ENCODE results near the gene KRT82. TPM values are rescaled to one million over a fixed set of nuclear protein-coding genes. Genes with fewer than 3 reads are reported as not detected.
A peak's percentile ranks its signal among the peaks of the same experiment; 100 is the strongest.
"Not testable (repeated sequence)": the region's sequence is repeated elsewhere in the genome, so short reads cannot be mapped to it uniquely, and the experiment has no call there.

The KRT82 gene
- total RNA-seq, 1 experiment from 2014 or later = not detected

DNA sequence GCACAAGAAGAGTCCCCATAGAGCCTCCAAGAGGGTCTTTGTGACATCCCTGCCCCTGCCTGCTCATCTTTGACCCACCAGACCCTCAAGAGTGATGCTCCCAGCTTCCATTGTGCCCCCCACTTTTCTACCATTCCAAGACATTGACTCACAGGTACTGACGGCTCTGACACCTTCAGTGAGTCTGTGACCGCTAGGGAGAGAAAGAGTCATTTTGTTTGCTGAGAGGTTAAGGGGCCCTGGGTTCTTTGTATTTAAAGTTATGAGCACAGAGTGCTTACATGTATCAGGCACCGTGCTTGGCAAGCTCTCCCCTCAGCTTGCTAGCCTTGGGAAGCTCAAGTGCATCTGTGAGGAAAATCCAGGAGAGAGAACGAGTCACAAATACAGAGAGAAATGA is 7.1 kb upstream of the KRT82 start:
- no peak for DNase-seq (ENCODE audit: low spot score)

GRCh38 chr12:52411815-52412214 is 5.7 kb upstream of the KRT82 start:
- DNase-seq (ENCODE audit: low spot score) = no peak

- DNase-seq (ENCODE audit: low spot score) = not testable (repeated sequence)
These were observed 4.6 kb upstream of the KRT82 start for GRCh38 chr12:52410589-52411248.

DNA sequence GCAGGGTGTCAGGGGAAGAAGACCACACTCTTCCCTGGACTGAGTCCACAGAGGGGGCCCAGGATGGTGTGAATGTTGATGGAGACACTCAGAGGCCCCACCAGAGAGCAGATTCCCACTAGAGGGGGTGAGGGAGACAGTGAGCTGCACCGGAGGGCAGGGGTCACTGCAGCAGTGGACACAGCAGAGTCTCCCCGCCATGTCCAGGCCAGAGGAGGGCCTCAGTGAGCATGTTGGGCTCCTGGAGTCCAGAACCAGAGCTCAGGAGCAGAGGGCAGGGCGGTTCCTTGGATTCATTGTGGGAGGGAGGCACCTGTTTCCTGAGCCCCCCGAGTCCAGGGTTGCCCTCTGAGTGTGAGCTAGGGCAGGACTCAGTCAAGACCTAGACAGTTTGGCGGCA is 1.8 kb upstream of the KRT82 start:
- no peak for DNase-seq (ENCODE audit: low spot score)

- no peak for DNase-seq (ENCODE audit: low spot score)
These were observed 1.2 kb downstream of the KRT82 start for GRCh38 chr12:52404951-52405350.

- DNase-seq (ENCODE audit: low spot score) = no peak
These were observed 2.6 kb downstream of the KRT82 start for GRCh38 chr12:52403561-52403960.

DNA sequence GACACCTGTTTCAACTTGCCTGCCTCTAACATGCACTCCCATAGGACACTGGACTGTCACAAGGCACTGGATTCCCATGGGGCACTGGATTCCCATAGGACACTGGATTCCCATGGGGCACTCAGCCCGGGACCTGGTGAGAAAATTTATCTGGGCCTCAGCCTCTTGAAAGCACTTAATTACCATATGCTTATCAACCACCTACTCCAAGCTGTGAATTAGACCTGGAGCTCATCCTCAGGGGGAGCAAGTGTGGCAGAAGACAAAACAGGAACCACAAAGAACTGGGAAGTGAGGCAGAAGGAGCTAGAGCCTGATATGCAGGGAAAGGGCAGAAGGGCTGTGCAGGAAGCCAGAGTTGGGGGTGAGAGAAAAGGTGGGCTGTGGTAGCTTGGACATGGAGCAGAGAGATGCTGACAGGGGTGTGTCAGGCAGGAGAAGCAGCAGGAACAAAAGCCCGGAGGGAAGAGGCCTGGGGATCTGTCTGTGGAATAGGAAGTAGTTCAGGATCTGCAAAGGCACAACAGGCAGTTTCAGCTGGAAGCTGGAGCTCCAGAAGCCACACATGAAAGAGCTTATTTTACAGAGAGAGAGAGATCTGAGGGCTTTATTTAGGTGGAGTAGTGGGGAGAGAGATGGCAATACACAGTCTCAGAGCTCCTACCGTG is 3.1 kb downstream of the KRT82 start:
- DNase-seq (ENCODE audit: low spot score) = no peak

DNA sequence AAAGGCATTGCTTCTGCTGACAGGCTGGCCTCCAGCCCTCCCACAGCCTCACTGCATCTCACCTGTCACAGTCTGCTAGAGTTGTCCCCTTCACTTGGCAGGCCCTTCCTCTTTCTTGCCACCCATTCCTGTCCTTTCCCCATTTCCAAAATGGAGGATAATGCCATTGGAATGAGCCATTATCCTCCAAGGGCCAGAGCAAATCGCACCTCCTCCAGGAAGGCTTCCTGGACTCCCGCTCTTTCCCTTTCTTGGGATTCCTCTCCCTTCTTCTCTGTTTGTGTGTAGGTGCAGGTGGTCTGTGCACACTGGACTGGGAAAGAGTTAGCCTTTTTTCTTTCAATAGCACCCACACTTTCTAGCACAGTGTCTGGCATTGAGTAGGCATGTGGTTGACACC is 3.8 kb downstream of the KRT82 start:
- no peak for DNase-seq (ENCODE audit: low spot score)

DNA sequence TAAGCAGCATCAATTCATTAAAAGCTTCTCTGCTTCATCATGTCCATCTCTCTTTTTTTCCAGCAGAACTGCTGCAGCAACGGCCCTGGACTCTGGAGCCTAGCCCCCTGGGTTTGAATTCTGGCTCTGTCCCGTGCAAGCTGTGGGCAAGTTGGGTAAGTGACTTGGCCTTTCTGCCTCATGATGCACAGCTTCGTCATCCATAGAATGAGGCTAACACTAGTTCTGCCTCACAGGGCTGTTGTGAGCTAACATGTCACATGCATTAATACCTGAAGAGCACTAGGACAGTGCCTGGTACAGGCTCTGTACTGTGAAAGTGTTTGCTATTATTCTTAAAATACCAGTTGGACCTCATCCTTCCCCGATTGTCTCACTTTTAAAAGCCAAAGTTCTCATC is 4.2 kb downstream of the KRT82 start:
- DNase-seq (ENCODE audit: low spot score) = no peak

DNA sequence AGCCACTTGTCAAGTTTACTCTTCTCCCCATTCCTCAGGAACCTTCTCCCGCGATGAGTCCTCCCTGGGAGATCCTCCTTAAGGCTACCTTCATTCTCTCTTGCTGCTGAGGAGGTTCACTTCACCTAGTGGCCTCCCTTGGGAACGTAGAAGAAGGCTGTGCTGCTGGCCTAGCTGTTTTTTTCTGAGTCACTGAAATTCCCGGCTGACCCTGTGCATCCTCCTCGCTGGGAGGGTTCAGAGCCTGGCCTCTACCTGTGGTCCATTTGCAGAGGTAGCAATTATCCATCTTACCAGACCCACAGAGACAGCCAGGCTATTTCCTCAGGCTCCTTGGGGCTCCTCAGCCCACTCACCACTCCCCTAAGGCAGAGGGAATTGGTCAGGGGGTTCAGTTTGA is 4.6 kb downstream of the KRT82 start:
- DNase-seq (ENCODE audit: low spot score) = no peak

DNA sequence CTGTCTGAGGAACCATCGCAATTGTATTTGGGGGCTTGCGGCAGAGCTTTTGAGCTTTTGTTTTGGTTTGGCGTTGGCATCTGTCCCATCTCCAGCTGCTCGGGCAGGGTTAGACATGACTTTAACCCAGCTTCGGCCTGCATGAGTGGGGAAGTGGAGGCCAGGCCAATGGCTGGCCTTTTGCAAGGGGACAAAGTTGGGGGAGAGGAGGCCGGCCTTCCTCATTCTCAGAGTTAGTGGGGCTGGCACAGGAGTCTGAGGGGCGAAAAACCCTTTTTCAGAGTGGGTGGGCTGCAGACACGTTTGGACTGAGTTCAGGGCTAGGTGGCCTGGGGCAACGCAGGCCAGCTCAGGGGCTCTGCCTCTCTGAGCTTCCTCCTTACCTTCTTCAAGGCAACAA is 5.2 kb downstream of the KRT82 start:
- DNase-seq (ENCODE audit: low spot score) = no peak

- DNase-seq (ENCODE audit: low spot score) = no peak
These were observed 6.4 kb downstream of the KRT82 start for GRCh38 chr12:52399756-52400155.

DNA sequence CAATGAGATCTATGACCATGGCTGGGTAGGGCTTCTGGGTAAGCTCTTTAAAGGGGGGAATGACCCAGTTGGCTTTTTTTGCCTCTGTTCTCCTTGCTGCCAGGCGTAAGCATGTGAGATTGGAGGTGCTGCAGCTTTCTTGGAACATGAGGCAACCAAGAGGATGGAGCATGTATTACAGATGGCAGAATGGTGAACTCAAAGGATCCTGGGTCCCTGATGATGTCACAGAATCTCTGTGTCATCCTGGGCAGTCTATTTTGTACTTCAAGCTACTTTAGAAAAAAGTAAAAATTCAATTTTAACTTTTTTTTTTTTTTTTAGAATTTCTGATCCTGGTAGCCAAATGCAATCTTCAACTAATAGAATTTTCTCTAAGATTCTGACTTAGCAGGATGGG is 8.0 kb downstream of the KRT82 start:
- no peak for DNase-seq (ENCODE audit: low spot score)

- DNase-seq (ENCODE audit: low spot score) = no peak
These were observed 9.5 kb downstream of the KRT82 start for GRCh38 chr12:52396656-52397055.

- DNase-seq (ENCODE audit: low spot score) = peak; percentile 87
These were observed 10.2 kb downstream of the KRT82 start for GRCh38 chr12:52395761-52396434.

- DNase-seq (ENCODE audit: low spot score) = no peak
These were observed 11.2 kb downstream of the KRT82 start for GRCh38 chr12:52394836-52395405.

DNA sequence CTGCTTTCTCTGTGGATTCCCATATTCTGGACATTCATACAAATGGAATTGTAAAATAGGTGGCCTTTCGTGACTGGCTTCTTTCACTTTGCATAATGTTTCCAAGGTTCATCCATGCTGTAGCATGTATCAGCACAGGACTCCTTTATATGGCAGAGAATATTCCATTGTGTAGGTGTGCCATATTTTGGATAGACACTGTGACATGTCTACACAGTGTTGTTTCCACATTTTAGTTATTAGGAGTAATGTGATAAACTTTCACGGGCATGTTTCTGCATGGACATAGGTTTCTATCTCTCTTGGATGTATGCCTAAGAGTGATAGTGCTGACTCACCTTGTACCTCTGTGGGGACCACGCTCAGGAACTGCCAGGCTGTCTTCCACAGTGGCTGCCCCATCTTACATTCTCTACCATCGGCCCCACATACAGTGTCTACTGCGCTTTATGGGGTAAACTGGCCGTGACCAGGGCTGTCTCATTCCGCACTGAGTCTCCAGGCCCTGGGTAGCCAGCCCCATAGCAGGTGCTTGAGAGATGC is 13.6 kb downstream of the KRT82 start:
- no peak for DNase-seq (ENCODE audit: low spot score)

- peak; percentile 36 for DNase-seq (ENCODE audit: low spot score)
These were observed 14.5 kb downstream of the KRT82 start for GRCh38 chr12:52391618-52392002.

- peak; percentile 49 for DNase-seq (ENCODE audit: low spot score)
These were observed 15.2 kb downstream of the KRT82 start for GRCh38 chr12:52390739-52391617.

GRCh38 chr12:52389313-52390207 is 16.6 kb downstream of the KRT82 start:
- no peak for DNase-seq (ENCODE audit: low spot score)
